HEK293 (cell line): ENCODE data around the gene MGAT4D.

ENCODE experiments used
- CTCF ChIA-PET: fragments of 350-600 bp; formaldehyde crosslinking; extraction: SDS; loops from one replicate; lab custom pipeline; 2021; ENCODE audit warnings: antibody characterized with exemption; lab: Yijun Ruan, JAX
- POLR2A ChIA-PET: fragments of 300-600 bp; formaldehyde crosslinking; extraction: SDS; loops from one replicate; lab custom pipeline; 2020; ENCODE audit warnings: antibody characterized with exemption, inconsistent platforms; lab: Yijun Ruan, JAX
- H3K27ac ChIP-seq: fragments of 200-500 bp; sonication (Bioruptor generic); 2 replicates; pipeline ENCODE4 v1.5.1; 2014; ENCODE audit warnings: low read depth, low read length, control low read depth, inconsistent platforms; ENCODE audit errors: extremely low read depth
- H3K36me3 ChIP-seq, 2 experiments: fragments of 200-500 bp in 1 of 2; sonication (Bioruptor generic) in 1 of 2; 1 replicate in 1 of 2; 2 replicates in 1 of 2; pipeline ENCODE4 v1.5.1; 2014 to 2017; ENCODE audit warnings: inconsistent platforms in 2 of 2, low read length in 2 of 2; ENCODE audit not compliant: control insufficient read depth in 2 of 2, insufficient read depth in 1 of 2
- H3K4me1 ChIP-seq: fragments of 200-500 bp; sonication (Bioruptor generic); 2 replicates; pipeline ENCODE4 v1.5.1; 2014; ENCODE audit warnings: mild to moderate bottlenecking, low read length, inconsistent platforms; ENCODE audit not compliant: control insufficient read depth, insufficient read depth
- H3K4me3 ChIP-seq: 2 replicates; pipeline ENCODE4 v1.5.1; 2011; ENCODE audit warnings: low read depth, mild to moderate bottlenecking, control low read depth, low read length, moderate library complexity
- H3K9me3 ChIP-seq: fragments of 200-500 bp; sonication (Bioruptor generic); 2 replicates; pipeline ENCODE4 v1.5.1; 2014; ENCODE audit warnings: low read depth, low read length, inconsistent platforms; ENCODE audit not compliant: control insufficient read depth, insufficient read depth
- BCL11B ChIP-seq: fragments of 450-650 bp; formaldehyde crosslinking; IDR thresholded peaks from 2 replicates; pipeline ENCODE4 v1.5.1; 2016; ENCODE audit warnings: low read depth, missing biosample characterization, missing genetic modification characterization
- SETDB1 ChIP-seq: IDR thresholded peaks from one replicate; pipeline ENCODE4 v1.6.1; 2017; ENCODE audit warnings: mild to moderate bottlenecking, low read length, moderate library complexity, mixed read lengths; ENCODE audit not compliant: insufficient read length
- ZBTB21 ChIP-seq: fragments of 450-650 bp; formaldehyde crosslinking; IDR thresholded peaks from 2 replicates; pipeline ENCODE4 v1.5.1; 2017; ENCODE audit warnings: missing biosample characterization, missing genetic modification characterization
- ZBTB48 ChIP-seq: fragments of 450-650 bp; formaldehyde crosslinking; IDR thresholded peaks from 2 replicates; pipeline ENCODE4 v1.5.1; 2016; ENCODE audit warnings: missing biosample characterization, missing genetic modification characterization
- ZNF112 ChIP-seq: fragments of 450-650 bp; formaldehyde crosslinking; IDR thresholded peaks from 2 replicates; pipeline ENCODE4 v1.5.0; 2017; ENCODE audit warnings: missing biosample characterization, missing genetic modification characterization
- ZNF174 ChIP-seq: fragments of 450-650 bp; formaldehyde crosslinking; IDR thresholded peaks from 2 replicates; pipeline ENCODE4 v1.5.0; 2017; ENCODE audit warnings: missing biosample characterization, mild to moderate bottlenecking, missing genetic modification characterization
- ZNF211 ChIP-seq: fragments of 450-650 bp; formaldehyde crosslinking; IDR thresholded peaks from 2 replicates; pipeline ENCODE4 v1.5.1; 2016; ENCODE audit warnings: low read depth, missing biosample characterization, missing genetic modification characterization
- ZNF214 ChIP-seq: fragments of 450-650 bp; formaldehyde crosslinking; IDR thresholded peaks from 2 replicates; pipeline ENCODE4 v1.5.1; 2017; ENCODE audit warnings: missing biosample characterization, mild to moderate bottlenecking, missing genetic modification characterization, borderline replicate concordance
- ZNF292 ChIP-seq: fragments of 450-650 bp; formaldehyde crosslinking; IDR thresholded peaks from 2 replicates; pipeline ENCODE4 v1.5.1; 2016; ENCODE audit warnings: low read depth, missing biosample characterization, missing genetic modification characterization, borderline replicate concordance
- ZNF664 ChIP-seq: fragments of 450-650 bp; formaldehyde crosslinking; IDR thresholded peaks from 2 replicates; pipeline ENCODE4 v1.5.1; 2016; ENCODE audit warnings: missing biosample characterization, missing genetic modification characterization
- ZNF76 ChIP-seq: fragments of 450-650 bp; formaldehyde crosslinking; IDR thresholded peaks from 2 replicates; pipeline ENCODE4; 2016; ENCODE audit warnings: low read depth, missing biosample characterization, missing genetic modification characterization, borderline replicate concordance
- ZSCAN16 ChIP-seq: fragments of 450-650 bp; formaldehyde crosslinking; IDR thresholded peaks from 2 replicates; pipeline ENCODE4 v1.5.1; 2016; ENCODE audit warnings: missing biosample characterization, missing genetic modification characterization
- TF ChIP-seq, protein P1 (sequence below): fragments of 450-650 bp; formaldehyde crosslinking; IDR thresholded peaks from 2 replicates; pipeline ENCODE4 v1.5.1; 2016; ENCODE audit warnings: missing biosample characterization, missing genetic modification characterization
- TF ChIP-seq, protein P2 (sequence below): fragments of 450-650 bp; formaldehyde crosslinking; IDR thresholded peaks from 2 replicates; pipeline ENCODE4 v1.5.1; 2017; ENCODE audit warnings: missing biosample characterization, missing genetic modification characterization
- TF ChIP-seq, protein P3 (sequence below): fragments of 450-650 bp; formaldehyde crosslinking; IDR thresholded peaks from 2 replicates; pipeline ENCODE4 v1.5.1; 2016; ENCODE audit warnings: missing biosample characterization, missing genetic modification characterization
- TF ChIP-seq, protein P4 (sequence below): fragments of 450-650 bp; formaldehyde crosslinking; IDR thresholded peaks from 2 replicates; pipeline ENCODE4 v1.5.1; 2016; ENCODE audit warnings: missing biosample characterization, missing genetic modification characterization

The MGAT4D gene

DNA sequence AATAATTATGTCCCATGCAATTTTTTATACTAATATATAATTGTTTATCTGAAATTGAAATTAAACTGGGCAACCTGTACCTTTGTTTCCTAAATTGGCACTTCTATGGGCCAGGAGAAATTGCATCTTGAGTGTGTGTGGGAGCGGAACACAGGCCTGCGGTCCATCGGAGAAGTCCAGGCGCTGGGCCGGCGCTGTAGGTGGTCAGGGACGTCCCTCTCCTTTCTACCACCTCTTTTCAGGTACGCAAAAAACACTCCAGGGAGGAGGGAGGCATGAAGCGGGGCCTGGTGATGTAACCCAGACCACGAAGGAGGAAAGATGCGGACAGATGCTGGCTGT, 717 bp downstream of the MGAT4D start:
- Histone ChIP-seq H3K9me3 (no peaks in the 10 kb centered on the region), H3K4me1 (no peaks in the 10 kb centered on the region), H3K4me3 (no peak overlapping the region), H3K27ac (no peak overlapping the region), H3K36me3 (no peaks in the 10 kb centered on the region)
- ChIA-PET POLR2A (no interaction called here), CTCF (no interaction called here)
- TF ChIP-seq ZNF292 (tag by site-specific recombination) (no peak), ZNF174 (tag by site-specific recombination) (no peak), BCL11B (tag by site-specific recombination) (no peak), ZNF214 (tag by site-specific recombination) (no peak), ZNF112 (tag by site-specific recombination) (no peak), ZBTB48 (tag by site-specific recombination) (no peak), ZNF76 (tag by site-specific recombination) (no peak)
- TF ChIP-seq, protein P1, sequence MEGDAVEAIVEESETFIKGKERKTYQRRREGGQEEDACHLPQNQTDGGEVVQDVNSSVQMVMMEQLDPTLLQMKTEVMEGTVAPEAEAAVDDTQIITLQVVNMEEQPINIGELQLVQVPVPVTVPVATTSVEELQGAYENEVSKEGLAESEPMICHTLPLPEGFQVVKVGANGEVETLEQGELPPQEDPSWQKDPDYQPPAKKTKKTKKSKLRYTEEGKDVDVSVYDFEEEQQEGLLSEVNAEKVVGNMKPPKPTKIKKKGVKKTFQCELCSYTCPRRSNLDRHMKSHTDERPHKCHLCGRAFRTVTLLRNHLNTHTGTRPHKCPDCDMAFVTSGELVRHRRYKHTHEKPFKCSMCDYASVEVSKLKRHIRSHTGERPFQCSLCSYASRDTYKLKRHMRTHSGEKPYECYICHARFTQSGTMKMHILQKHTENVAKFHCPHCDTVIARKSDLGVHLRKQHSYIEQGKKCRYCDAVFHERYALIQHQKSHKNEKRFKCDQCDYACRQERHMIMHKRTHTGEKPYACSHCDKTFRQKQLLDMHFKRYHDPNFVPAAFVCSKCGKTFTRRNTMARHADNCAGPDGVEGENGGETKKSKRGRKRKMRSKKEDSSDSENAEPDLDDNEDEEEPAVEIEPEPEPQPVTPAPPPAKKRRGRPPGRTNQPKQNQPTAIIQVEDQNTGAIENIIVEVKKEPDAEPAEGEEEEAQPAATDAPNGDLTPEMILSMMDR (tag by site-specific recombination), result no peak
- TF ChIP-seq, protein P2, sequence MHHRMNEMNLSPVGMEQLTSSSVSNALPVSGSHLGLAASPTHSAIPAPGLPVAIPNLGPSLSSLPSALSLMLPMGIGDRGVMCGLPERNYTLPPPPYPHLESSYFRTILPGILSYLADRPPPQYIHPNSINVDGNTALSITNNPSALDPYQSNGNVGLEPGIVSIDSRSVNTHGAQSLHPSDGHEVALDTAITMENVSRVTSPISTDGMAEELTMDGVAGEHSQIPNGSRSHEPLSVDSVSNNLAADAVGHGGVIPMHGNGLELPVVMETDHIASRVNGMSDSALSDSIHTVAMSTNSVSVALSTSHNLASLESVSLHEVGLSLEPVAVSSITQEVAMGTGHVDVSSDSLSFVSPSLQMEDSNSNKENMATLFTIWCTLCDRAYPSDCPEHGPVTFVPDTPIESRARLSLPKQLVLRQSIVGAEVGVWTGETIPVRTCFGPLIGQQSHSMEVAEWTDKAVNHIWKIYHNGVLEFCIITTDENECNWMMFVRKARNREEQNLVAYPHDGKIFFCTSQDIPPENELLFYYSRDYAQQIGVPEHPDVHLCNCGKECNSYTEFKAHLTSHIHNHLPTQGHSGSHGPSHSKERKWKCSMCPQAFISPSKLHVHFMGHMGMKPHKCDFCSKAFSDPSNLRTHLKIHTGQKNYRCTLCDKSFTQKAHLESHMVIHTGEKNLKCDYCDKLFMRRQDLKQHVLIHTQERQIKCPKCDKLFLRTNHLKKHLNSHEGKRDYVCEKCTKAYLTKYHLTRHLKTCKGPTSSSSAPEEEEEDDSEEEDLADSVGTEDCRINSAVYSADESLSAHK, result no peak
- TF ChIP-seq, protein P3, sequence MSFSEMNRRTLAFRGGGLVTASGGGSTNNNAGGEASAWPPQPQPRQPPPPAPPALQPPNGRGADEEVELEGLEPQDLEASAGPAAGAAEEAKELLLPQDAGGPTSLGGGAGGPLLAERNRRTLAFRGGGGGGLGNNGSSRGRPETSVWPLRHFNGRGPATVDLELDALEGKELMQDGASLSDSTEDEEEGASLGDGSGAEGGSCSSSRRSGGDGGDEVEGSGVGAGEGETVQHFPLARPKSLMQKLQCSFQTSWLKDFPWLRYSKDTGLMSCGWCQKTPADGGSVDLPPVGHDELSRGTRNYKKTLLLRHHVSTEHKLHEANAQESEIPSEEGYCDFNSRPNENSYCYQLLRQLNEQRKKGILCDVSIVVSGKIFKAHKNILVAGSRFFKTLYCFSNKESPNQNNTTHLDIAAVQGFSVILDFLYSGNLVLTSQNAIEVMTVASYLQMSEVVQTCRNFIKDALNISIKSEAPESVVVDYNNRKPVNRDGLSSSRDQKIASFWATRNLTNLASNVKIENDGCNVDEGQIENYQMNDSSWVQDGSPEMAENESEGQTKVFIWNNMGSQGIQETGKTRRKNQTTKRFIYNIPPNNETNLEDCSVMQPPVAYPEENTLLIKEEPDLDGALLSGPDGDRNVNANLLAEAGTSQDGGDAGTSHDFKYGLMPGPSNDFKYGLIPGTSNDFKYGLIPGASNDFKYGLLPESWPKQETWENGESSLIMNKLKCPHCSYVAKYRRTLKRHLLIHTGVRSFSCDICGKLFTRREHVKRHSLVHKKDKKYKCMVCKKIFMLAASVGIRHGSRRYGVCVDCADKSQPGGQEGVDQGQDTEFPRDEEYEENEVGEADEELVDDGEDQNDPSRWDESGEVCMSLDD, result no peak

DNA sequence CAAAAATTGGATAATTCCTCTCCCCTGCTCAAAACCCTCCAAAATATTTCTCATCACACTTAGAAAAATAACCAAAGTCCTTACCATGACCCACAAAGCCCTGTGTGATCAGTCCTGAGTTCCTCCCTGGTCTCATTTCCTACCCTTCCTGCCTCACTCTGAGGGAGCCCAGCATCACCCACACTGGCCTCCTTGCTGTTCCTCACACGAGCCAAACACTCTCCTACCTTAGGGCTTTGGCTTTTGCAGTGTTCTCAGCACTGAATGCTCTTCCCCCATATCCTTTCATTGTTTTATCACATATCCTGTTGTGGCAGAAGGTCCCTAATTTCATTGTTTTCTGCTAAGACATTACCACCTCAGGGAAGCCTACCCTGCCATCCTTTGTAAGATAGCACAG, 12.2 kb downstream of the MGAT4D start:
- no peak overlapping the region for H3K27ac ChIP-seq
- no peaks in the 10 kb centered on the region for H3K9me3 ChIP-seq
- no peaks in the 10 kb centered on the region for H3K4me1 ChIP-seq
- ChIA-PET CTCF (no interaction called here), POLR2A (no interaction called here)
- no peaks in the 10 kb centered on the region for H3K36me3 ChIP-seq
- TF ChIP-seq ZBTB21 (tag by site-specific recombination) (no peak), ZNF211 (tag by site-specific recombination) (no peak), ZSCAN16 (tag by site-specific recombination) (no peak)
- no peak overlapping the region for H3K4me3 ChIP-seq

DNA sequence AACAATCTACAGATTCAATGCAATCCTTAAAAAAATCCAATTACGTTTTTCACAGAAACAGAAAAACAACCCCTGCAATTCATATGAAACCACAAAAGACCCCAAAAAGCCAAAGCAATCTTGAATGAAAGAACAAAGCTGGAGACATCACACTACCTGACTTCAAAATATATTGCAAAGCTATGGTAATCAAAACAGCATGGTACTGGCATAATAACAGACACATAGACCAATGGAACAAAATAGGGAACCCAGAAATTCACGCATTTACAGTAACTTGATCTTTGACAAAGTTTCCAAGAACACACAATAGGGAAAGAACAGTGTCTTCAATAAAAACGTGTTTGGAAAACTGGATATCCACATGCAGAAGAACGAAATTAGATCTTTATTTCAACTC, 14.6 kb downstream of the MGAT4D start:
- no peak for TF ChIP-seq ZNF292 (tag by site-specific recombination)
- TF ChIP-seq ZNF664 (tag by site-specific recombination), result no peak
- peak; percentile 60 for TF ChIP-seq SETDB1
- TF ChIP-seq, protein P4, sequence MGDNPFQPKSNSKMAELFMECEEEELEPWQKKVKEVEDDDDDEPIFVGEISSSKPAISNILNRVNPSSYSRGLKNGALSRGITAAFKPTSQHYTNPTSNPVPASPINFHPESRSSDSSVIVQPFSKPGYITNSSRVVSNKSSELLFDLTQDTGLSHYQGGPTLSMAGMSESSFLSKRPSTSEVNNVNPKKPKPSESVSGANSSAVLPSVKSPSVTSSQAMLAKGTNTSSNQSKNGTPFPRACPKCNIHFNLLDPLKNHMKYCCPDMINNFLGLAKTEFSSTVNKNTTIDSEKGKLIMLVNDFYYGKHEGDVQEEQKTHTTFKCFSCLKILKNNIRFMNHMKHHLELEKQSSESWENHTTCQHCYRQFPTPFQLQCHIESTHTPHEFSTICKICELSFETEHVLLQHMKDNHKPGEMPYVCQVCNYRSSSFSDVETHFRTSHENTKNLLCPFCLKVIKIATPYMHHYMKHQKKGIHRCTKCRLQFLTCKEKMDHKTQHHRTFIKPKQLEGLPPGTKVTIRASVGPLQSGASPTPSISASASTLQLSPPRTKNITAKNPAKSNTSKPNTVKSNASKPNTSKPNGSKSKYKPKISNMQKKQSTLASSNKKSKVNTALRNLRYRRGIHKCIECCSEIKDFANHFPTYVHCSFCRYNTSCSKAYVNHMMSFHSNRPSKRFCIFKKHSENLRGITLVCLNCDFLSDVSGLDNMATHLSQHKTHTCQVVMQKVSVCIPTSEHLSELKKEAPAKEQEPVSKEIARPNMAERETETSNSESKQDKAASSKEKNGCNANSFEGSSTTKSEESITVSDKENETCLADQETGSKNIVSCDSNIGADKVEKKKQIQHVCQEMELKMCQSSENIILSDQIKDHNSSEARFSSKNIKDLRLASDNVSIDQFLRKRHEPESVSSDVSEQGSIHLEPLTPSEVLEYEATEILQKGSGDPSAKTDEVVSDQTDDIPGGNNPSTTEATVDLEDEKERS, result 0 out of 2 replicates have a peak, but pooled peaks have one; percentile 44
- TF ChIP-seq, all 188 proteins: peak for 2
- Histone ChIP-seq H3K36me3 (no peaks in the 10 kb centered on the region), H3K27ac (no peak overlapping the region), H3K4me1 (no peaks in the 10 kb centered on the region), H3K4me3 (no peak overlapping the region), H3K9me3 (no peaks in the 10 kb centered on the region)
- CTCF ChIA-PET, result no interaction called here
- POLR2A ChIA-PET, result no interaction called here
